KOPT-K1 (cell line): ENCODE results near the gene PXDN.

Experiments
- H3K27ac ChIP-seq: fragments of 200-600 bp; sonication (generic); 2 replicates; pipeline ENCODE4 v1.5.1; 2016; ENCODE audit warnings: antibody characterized with exemption, mild to moderate bottlenecking, low read depth, low read length; ENCODE audit not compliant: poor library complexity, severe bottlenecking
- H3K36me3 ChIP-seq: fragments of 200-600 bp; sonication (generic); 2 replicates; pipeline ENCODE4 v1.5.1; 2017; ENCODE audit warnings: antibody characterized with exemption, mild to moderate bottlenecking, low read length, moderate library complexity; ENCODE audit not compliant: insufficient read depth
- H3K9me3 ChIP-seq: fragments of 200-600 bp; sonication (generic); 2 replicates; pipeline ENCODE4 v1.5.1; 2017; ENCODE audit warnings: antibody characterized with exemption, low read length, mild to moderate bottlenecking; ENCODE audit not compliant: insufficient read depth, poor library complexity, severe bottlenecking

The PXDN gene

GRCh38 chr2:1588051-1588977, 156.0 kb downstream of the PXDN start:
- Histone ChIP-seq H3K36me3 (no peaks in the 10 kb centered on the region), H3K9me3 (no peaks in the 10 kb centered on the region), H3K27ac (no peak overlapping the region)

DNA sequence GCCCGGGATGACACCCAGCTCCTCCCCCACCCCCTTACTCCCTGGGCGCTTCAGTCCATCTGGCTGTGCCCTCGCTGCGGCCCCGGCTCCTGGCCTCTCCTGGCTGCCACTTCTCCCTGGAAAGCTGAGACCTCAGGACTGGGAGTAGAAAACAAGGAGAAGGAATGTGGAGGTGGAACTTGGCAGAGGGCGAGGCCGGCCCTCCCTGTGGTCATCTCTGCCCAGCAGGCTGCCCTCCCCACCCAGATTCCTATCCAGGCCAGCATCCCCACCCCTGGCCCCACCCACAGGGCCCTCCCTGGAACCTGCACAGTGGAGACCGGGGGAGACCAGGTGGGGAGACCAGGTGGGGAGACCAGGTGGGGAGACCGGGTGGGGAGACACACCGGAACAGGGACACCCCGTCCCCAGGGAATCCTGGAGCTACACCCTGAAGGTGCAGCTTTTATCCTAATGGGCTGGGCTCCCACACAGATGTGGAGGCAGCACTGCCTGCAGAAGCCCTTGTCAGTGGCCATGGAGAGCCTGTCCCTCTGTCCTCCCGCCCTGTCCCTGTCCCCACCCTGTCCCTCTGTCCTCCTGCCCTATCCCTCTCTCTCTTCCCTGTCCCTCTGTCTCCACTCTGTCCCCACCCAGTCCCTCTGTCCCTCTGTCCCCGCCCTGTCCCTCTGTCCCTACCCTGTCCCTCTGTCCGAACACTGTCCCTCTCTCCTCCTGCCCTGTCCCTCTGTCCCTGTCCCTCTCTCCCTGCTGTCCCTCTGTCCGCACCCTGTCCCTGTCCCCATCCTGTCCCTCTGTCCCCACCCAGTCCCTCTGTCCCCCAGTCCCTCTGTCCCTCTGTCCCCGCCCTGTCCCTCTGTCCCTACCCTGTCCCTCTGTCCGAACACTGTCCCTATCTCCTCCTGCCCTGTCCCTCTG, 157.1 kb downstream of the PXDN start:
- no peak overlapping the region for H3K27ac ChIP-seq
- no peaks in the 10 kb centered on the region for H3K36me3 ChIP-seq
- no peaks in the 10 kb centered on the region for H3K9me3 ChIP-seq

- Histone ChIP-seq H3K27ac (no peak overlapping the region), H3K9me3 (no peaks in the 10 kb centered on the region), H3K36me3 (no peaks in the 10 kb centered on the region)
Observed at GRCh38 chr2:1586251-1586922, 157.9 kb downstream of the PXDN start.

DNA sequence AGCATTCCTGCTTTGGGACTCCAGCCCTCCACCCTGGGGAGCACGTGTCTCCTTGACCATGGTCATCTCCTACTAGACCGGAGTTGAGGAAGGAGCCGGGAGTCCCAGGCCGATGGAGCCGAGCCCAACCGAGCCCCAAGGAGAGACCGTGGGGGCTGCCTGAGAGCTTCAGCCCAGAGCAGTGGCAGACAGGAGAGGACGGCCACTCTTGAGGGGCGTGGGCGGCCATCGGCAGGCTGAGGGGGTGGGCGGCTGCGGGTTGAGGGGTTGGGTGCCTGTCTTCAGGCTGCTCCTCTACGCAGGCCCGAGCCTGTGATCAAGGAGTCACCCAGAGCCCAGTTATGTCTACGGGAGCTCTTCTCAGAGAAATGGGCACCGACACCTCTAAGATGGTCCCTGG, 158.7 kb downstream of the PXDN start:
- H3K36me3 ChIP-seq, result no peaks in the 10 kb centered on the region
- no peak overlapping the region for H3K27ac ChIP-seq
- no peaks in the 10 kb centered on the region for H3K9me3 ChIP-seq

DNA sequence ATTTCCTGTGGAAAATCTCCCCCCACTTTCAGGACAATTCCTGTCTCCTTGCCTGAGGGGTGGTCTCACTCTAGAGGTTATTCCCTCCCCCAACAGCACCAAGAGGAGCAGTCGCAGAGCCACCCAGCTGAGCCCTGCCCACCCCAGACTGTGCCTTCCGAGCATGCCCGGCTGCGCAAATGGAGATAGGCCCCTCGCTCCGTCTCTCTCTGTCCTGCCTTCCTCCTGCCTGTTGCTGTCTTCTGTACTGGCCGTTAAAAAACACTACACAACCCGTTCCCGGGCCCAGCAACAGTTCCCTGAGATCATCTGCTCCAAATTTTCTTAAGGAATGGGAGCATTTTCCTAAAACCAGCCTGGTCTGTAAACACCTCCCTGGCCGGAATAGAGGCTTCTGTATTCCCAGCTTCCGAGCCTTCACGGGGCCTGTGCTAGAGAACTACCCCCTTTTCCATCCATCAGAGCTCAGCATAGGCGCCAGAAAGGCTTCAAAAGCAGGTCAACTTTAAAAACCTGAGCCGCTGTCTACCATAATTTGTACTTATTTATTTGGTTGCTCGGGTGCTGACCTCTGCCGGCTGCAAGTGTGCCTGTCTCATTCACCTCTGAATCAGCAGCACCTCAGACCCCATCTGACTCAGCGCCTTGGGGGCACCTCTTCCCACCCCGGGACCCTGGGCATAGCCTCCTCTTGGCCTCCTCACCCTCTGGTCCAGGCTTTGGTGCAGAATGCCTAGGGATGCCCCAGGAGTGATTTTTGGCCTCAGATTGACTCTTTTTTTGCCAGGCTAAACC, 159.4 kb downstream of the PXDN start:
- Histone ChIP-seq H3K9me3 (no peaks in the 10 kb centered on the region), H3K36me3 (no peaks in the 10 kb centered on the region), H3K27ac (no peak overlapping the region)

DNA sequence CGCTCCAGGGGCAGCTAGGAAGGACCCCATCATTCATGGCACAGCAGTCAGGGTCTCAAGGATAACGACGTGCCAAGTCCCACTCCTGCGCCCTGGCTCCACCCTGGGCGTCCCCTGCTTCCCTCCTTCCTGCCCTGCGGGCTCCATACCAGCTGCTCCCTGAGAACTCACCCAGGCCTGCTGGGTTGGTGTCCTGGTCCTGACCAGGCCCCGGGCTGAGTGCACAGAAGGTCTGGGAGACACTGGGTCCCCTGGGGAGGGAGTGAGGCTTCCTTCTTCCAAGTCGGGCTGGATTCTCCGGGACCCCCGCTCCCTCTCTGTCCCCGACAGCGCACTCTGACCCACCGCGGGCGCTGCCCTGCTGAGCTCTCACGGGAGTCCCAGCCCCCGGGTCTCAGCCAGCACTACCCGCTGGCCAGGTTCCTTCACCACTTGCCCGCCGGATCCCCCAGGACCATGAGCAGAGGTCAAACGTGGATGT, 160.2 kb downstream of the PXDN start:
- H3K27ac ChIP-seq, result no peak overlapping the region
- no peaks in the 10 kb centered on the region for H3K36me3 ChIP-seq
- no peaks in the 10 kb centered on the region for H3K9me3 ChIP-seq

DNA sequence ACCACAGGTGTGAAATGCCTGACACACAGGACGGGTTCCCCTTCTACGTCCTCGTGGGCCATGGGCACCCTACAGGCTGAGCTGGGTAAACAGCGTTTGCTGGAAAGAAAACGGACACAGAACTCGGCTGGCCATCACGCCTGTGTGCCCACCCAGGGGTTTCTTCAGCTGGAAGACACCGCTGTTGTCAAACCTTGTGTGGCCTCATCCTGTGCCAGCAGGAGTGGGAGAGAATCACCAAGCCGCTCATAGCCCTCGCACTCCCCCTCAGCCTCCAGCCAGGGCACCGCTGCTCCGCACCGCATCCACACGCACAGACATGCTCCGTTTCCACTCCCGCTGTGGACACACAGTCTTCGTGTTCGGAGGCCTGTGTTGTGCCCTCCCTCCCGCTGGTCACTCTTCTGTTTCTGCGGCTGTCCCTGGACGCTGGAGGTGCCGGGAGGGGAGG, 161.4 kb downstream of the PXDN start:
- Histone ChIP-seq H3K27ac (no peak overlapping the region), H3K36me3 (no peaks in the 10 kb centered on the region), H3K9me3 (no peaks in the 10 kb centered on the region)

DNA sequence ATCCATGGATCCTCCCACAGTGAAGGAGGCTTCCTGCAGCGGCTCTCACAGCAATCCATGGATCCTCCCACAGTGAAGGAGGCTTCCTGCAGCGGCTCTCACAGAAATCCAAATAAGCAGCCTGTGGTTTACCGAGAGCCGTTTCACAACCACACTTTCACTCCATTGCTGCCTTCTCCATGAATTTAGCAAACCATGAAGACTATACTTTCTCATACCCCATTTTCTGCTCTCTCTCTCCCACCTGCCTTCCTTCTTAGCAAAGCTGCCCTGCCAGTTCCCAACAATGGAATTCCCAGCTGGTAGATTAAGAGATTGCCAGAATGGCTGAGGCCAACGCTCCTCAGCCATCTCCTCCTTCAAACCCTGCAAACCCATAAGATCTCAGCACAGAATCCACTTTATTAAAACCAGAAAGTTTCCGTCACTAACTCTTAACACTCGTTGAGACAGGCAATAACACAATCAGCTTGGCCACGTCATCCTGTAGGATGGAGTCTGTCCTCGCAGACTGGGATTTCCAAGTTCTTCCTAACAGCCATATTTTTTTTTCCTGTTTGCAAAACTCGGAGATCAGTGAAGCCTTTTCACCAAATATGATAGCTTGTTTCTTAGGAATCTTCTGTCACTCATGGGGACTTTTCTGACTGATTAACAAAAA, 162.2 kb downstream of the PXDN start:
- H3K9me3 ChIP-seq, result no peaks in the 10 kb centered on the region
- H3K27ac ChIP-seq, result no peak overlapping the region
- H3K36me3 ChIP-seq, result no peaks in the 10 kb centered on the region
